Astrocyte (in vitro differentiated cells and primary cell): Measurements from ENCODE around the gene MLST8.
"Not testable (repeated sequence)": the region's sequence is repeated elsewhere in the genome, so short reads cannot be mapped to it uniquely, and the experiment has no call there.

ENCODE experiments used
- EZH2 ChIP-seq: IDR thresholded peaks from 2 replicates; pipeline ENCODE4 v1.6.1; 2012; ENCODE audit warnings: mild to moderate bottlenecking, low read length, inconsistent platforms; ENCODE audit not compliant: insufficient read depth
- TF ChIP-seq, protein P1 (sequence below): IDR thresholded peaks from 2 replicates; pipeline ENCODE4 v1.5.1; 2011; ENCODE audit warnings: low read depth, mild to moderate bottlenecking, inconsistent platforms, low read length, moderate library complexity; ENCODE audit not compliant: insufficient read depth

DNA sequence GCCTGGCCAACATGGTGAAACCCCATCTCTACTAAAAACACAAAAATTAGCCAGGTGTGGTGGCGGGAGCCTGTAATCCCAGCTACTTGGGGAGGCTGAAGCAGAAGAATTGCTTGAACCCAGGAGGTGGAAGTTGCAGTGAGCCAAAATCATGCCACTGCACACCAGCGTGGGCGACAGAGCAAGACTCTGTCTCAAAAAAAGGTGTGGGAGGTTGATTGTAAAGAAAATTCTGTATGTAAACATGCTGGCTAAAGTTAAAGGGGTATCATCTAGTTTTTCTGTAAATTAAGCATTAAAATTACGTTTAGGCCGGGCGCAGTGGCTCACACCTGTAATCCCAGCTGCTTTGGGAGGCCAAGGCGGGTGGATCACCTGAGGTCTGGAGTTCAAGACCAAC lies 53.3 kb downstream of the MLST8 start:
- TF ChIP-seq, protein P1, sequence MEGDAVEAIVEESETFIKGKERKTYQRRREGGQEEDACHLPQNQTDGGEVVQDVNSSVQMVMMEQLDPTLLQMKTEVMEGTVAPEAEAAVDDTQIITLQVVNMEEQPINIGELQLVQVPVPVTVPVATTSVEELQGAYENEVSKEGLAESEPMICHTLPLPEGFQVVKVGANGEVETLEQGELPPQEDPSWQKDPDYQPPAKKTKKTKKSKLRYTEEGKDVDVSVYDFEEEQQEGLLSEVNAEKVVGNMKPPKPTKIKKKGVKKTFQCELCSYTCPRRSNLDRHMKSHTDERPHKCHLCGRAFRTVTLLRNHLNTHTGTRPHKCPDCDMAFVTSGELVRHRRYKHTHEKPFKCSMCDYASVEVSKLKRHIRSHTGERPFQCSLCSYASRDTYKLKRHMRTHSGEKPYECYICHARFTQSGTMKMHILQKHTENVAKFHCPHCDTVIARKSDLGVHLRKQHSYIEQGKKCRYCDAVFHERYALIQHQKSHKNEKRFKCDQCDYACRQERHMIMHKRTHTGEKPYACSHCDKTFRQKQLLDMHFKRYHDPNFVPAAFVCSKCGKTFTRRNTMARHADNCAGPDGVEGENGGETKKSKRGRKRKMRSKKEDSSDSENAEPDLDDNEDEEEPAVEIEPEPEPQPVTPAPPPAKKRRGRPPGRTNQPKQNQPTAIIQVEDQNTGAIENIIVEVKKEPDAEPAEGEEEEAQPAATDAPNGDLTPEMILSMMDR: not testable (repeated sequence)
- not testable (repeated sequence) for TF ChIP-seq EZH2
